AG09309 (cell line): ENCODE results near the gene LZIC.

Source experiments
- DNase-seq: peaks from one replicate; pipeline ENCODE4 v3.0.0-alpha.2; 2010; ENCODE audit warnings: low read depth
- H3K4me3 ChIP-seq: 2 replicates; pipeline ENCODE4 v1.5.1; 2011; ENCODE audit warnings: mild to moderate bottlenecking, low read depth, low read length, moderate library complexity; ENCODE audit not compliant: control insufficient read depth
- CTCF ChIP-seq: IDR thresholded peaks from 2 replicates; pipeline ENCODE4 v1.5.1; 2011; ENCODE audit warnings: mild to moderate bottlenecking, low read depth, low read length, inconsistent platforms; ENCODE audit not compliant: insufficient read depth, control insufficient read depth; ENCODE audit errors: missing control alignments

Gene LZIC

DNA sequence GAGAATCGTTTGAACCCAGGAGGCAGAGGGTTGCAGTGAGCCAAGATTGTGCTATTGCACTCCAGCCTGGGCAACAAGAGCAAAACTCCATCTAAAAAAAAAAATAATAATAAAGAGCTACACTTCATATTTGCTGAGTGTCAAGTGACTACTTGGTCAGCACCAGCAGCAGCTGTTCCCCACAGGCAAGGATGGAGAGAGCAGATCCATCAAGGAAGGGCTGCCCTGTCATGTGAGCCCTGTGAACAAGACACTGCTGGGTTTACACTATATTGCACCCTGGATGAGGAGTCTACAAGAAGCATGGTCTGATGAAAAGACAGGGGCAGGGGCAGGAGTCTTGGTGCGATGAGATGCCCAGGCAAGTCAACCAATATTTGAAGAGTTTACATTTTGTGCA, 36.7 kb downstream of the LZIC start:
- DNase-seq, result no peak
- no peak for TF ChIP-seq CTCF
- no peak overlapping the region for H3K4me3 ChIP-seq

DNA sequence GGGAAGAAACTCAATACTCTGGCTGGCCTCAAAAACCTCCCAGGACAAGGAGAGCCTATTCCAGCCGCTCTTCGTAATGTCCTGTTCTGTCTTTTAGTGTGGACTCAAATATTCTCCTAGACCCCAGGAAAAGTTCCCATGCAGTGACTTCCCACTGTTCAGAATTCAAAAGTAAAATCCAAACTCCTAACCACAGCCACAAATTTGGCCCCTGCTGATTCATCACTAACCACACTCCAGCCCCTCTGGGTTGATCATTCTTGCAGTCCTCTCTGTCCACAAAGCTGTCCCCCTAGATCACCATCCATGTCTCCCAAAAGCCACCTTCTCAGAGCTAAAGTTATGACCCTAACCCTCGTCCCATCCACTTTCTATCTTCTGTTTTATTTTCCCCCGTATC, 38.2 kb downstream of the LZIC start:
- no peak for TF ChIP-seq CTCF
- H3K4me3 ChIP-seq, result no peak overlapping the region
- DNase-seq, result no peak

- H3K4me3 ChIP-seq, result no peak overlapping the region
- no peak for DNase-seq
- TF ChIP-seq CTCF, result no peak
Observed at GRCh38 chr1:9904596-9904995, 38.6 kb downstream of the LZIC start.

- H3K4me3 ChIP-seq, result no peak overlapping the region
- TF ChIP-seq CTCF, result no peak
- no peak for DNase-seq
Observed at GRCh38 chr1:9903801-9904527, 39.2 kb downstream of the LZIC start.

- no peak overlapping the region for H3K4me3 ChIP-seq
- DNase-seq, result no peak
- TF ChIP-seq CTCF, result no peak
Observed at GRCh38 chr1:9902060-9902452, 41.1 kb downstream of the LZIC start.

GRCh38 chr1:9901148-9902059, 41.8 kb downstream of the LZIC start:
- no peak overlapping the region for H3K4me3 ChIP-seq
- no peak for TF ChIP-seq CTCF
- no peak for DNase-seq
